ENCODE data around the gene FLYWCH1.

FLYWCH1 gene

GRCh38 chr16:2911638-2912329 lies at the start of gene FLYWCH1:
Gene FLYWCH1 (plus strand): TSS chr16:2911931. CDS start chr16:2929686, 17,755 bp downstream.
- peak; percentile 97 for DNase-seq

- DNase-seq: no peak
These were observed 46.1 kb upstream of the FLYWCH1 start for GRCh38 chr16:2865651-2866050.

GRCh38 chr16:2866431-2866830 lies 45.3 kb upstream of the FLYWCH1 start:
- no peak for DNase-seq

- DNase-seq: no peak
These were observed 44.1 kb upstream of the FLYWCH1 start for GRCh38 chr16:2867661-2867986.

GRCh38 chr16:2867987-2868789 lies 43.5 kb upstream of the FLYWCH1 start:
- peak; percentile 90 for DNase-seq

- no peak for DNase-seq
These were observed 39.8 kb upstream of the FLYWCH1 start for GRCh38 chr16:2871926-2872325.

- no peak for DNase-seq
These were observed 37.5 kb upstream of the FLYWCH1 start for GRCh38 chr16:2874032-2874911.

GRCh38 chr16:2874912-2875362 lies 36.8 kb upstream of the FLYWCH1 start:
- peak; percentile 77 for DNase-seq

- no peak for DNase-seq
These were observed 31.8 kb upstream of the FLYWCH1 start for GRCh38 chr16:2879854-2880508.

- DNase-seq: peak; percentile 51
These were observed 29.7 kb upstream of the FLYWCH1 start for GRCh38 chr16:2881783-2882649.

GRCh38 chr16:2882650-2883457 lies 28.9 kb upstream of the FLYWCH1 start, which contains the start of gene FLYWCH2:
Gene FLYWCH2 (plus strand): TSS chr16:2883215. CDS start chr16:2896450, 13,235 bp downstream.
- peak; percentile 98 for DNase-seq

GRCh38 chr16:2883458-2883908 lies 28.2 kb upstream of the FLYWCH1 start:
- peak; percentile 13 for DNase-seq

- DNase-seq: no peak
These were observed 27.7 kb upstream of the FLYWCH1 start for GRCh38 chr16:2884041-2884451.

GRCh38 chr16:2894231-2894630 lies 17.5 kb upstream of the FLYWCH1 start:
- no peak for DNase-seq

GRCh38 chr16:2895813-2896212 lies 15.9 kb upstream of the FLYWCH1 start:
- DNase-seq: no peak

GRCh38 chr16:2896480-2897010 lies 15.2 kb upstream of the FLYWCH1 start:
- no peak for DNase-seq

- no peak for DNase-seq
These were observed 14.6 kb upstream of the FLYWCH1 start for GRCh38 chr16:2897110-2897509.

GRCh38 chr16:2898831-2899563 lies 12.7 kb upstream of the FLYWCH1 start:
- DNase-seq: no peak

- no peak for DNase-seq
These were observed 12.1 kb upstream of the FLYWCH1 start for GRCh38 chr16:2899564-2900072.
